Neural crest cell (in vitro differentiated cells): ENCODE measurements around the gene CYFIP2. TPM values are rescaled to one million over a fixed set of nuclear protein-coding genes. Genes with fewer than 3 reads are reported as not detected.

Experiments used
- DNase-seq: peaks from one replicate; pipeline ENCODE4 v3.0.0; 2021; ENCODE audit warnings: low read depth, mixed read lengths, low spot score
- H3K27ac Mint-ChIP-seq: one replicate; pipeline ENCODE4 v1.8.0; 2021; ENCODE audit warnings: mild to moderate bottlenecking, mixed read lengths; ENCODE audit not compliant: unreplicated experiment
- H3K27me3 Mint-ChIP-seq: 2 replicates; pipeline ENCODE4 v1.8.0; 2021; ENCODE audit warnings: low read depth, mild to moderate bottlenecking, mixed read lengths
- H3K36me3 Mint-ChIP-seq: 2 replicates; pipeline ENCODE4 v1.8.0; 2021; ENCODE audit warnings: low read depth, mild to moderate bottlenecking, mixed read lengths
- H3K4me1 Mint-ChIP-seq: 2 replicates; pipeline ENCODE4 v1.8.0; 2021; ENCODE audit warnings: mixed read lengths
- H3K4me3 Mint-ChIP-seq: one replicate; pipeline ENCODE4 v1.8.0; 2021; ENCODE audit warnings: mild to moderate bottlenecking, mixed read lengths
- H3K9me3 Mint-ChIP-seq: 2 replicates; pipeline ENCODE4 v1.8.0; 2021; ENCODE audit warnings: mixed read lengths
- CTCF ChIP-seq: fragments of 200-600 bp; sonication (generic); conservative IDR thresholded peaks from 2 replicates; pipeline ENCODE4 v1.5.0; 2021; ENCODE audit warnings: antibody characterized with exemption, mild to moderate bottlenecking
- total RNA-seq: library from RNA; stranded (reverse); gene quantifications from 2 replicates; pipeline ENCODE4 v1.2.1, GENCODE V29; 2021

Gene CYFIP2
- total RNA-seq, 1 donor from 2014 or later = 76.6 TPM

GRCh38 chr5:157348049-157348400 is 82.1 kb downstream of the CYFIP2 start:
- no peak for DNase-seq
- Mint-ChIP-seq H3K27ac (no peak overlapping the region), H3K36me3 (peaks cover 19% of the 10 kb centered on the region), H3K27me3 (no peaks in the 10 kb centered on the region), H3K9me3 (peaks cover 4% of the 10 kb centered on the region), H3K4me3 (no peak overlapping the region), H3K4me1 (peaks cover 21% of the 10 kb centered on the region)
- TF ChIP-seq CTCF = no peak

- Mint-ChIP-seq H3K4me3 (no peak overlapping the region), H3K27ac (peak overlapping the region; percentile 67), H3K27me3 (no peaks in the 10 kb centered on the region), H3K36me3 (peaks cover 13% of the 10 kb centered on the region), H3K4me1 (peaks cover 9% of the 10 kb centered on the region), H3K9me3 (peaks cover 4% of the 10 kb centered on the region)
- no peak for TF ChIP-seq CTCF
- DNase-seq = no peak
Measured at GRCh38 chr5:157350939-157351801, 85.2 kb downstream of the CYFIP2 start.

- peaks cover 13% of the 10 kb centered on the region for H3K36me3 Mint-ChIP-seq
- H3K4me1 Mint-ChIP-seq = peaks cover 7% of the 10 kb centered on the region
- H3K27ac Mint-ChIP-seq = no peak overlapping the region
- no peaks in the 10 kb centered on the region for H3K27me3 Mint-ChIP-seq
- TF ChIP-seq CTCF = no peak
- no peak overlapping the region for H3K4me3 Mint-ChIP-seq
- DNase-seq = no peak
- peaks cover 4% of the 10 kb centered on the region for H3K9me3 Mint-ChIP-seq
Measured at GRCh38 chr5:157351802-157352092, 85.8 kb downstream of the CYFIP2 start.

- DNase-seq = no peak
- Mint-ChIP-seq H3K36me3 (peaks cover 13% of the 10 kb centered on the region), H3K4me3 (no peak overlapping the region), H3K27me3 (no peaks in the 10 kb centered on the region), H3K4me1 (peaks cover 7% of the 10 kb centered on the region), H3K27ac (no peak overlapping the region), H3K9me3 (peaks cover 4% of the 10 kb centered on the region)
- TF ChIP-seq CTCF = no peak
Measured at GRCh38 chr5:157352756-157353340, 86.9 kb downstream of the CYFIP2 start.

GRCh38 chr5:157354800-157355199 is 88.9 kb downstream of the CYFIP2 start:
- peak; percentile 52 for TF ChIP-seq CTCF
- no peak overlapping the region for H3K27ac Mint-ChIP-seq
- H3K4me1 Mint-ChIP-seq = peaks cover 7% of the 10 kb centered on the region
- peaks cover 4% of the 10 kb centered on the region for H3K9me3 Mint-ChIP-seq
- no peaks in the 10 kb centered on the region for H3K27me3 Mint-ChIP-seq
- no peak overlapping the region for H3K4me3 Mint-ChIP-seq
- H3K36me3 Mint-ChIP-seq = peaks cover 9% of the 10 kb centered on the region
- no peak for DNase-seq
